GM13977 (cell line): Measurements from ENCODE around the gene NTNG2.

ENCODE experiments used
- DNase-seq: peaks from one replicate; pipeline ENCODE4 v3.0.0; 2012; ENCODE audit warnings: low spot score
- CTCF ChIP-seq: IDR thresholded peaks from 2 replicates; pipeline ENCODE4 v1.5.1; 2012; ENCODE audit warnings: mild to moderate bottlenecking, control low read depth; ENCODE audit not compliant: insufficient read depth; ENCODE audit errors: extremely low read depth, missing control alignments
- in situ Hi-C: fragments of 300-500 bp; cut with MboI; formaldehyde crosslinking; loops from one replicate; pipeline ENCODE4 v1.12.0; 2022; ENCODE audit warnings: low sequenced_read_pairs, low pct_unique_long_range_greater_than_20kb, mixed read lengths, inconsistent platforms; ENCODE audit not compliant: unreplicated experiment

The NTNG2 gene

GRCh38 chr9:132163457-132163875, 1.6 kb downstream of the NTNG2 start:
- in situ Hi-C loops, result no loop called here
- DNase-seq, result no peak
- TF ChIP-seq CTCF, result no peak

- in situ Hi-C loops, result no loop called here
- no peak for DNase-seq
- TF ChIP-seq CTCF, result no peak
Observed at GRCh38 chr9:132163876-132164603, 2.2 kb downstream of the NTNG2 start.

- no peak for TF ChIP-seq CTCF
- in situ Hi-C loops, result no loop called here
- DNase-seq, result no peak
Observed at GRCh38 chr9:132164604-132165362, 2.9 kb downstream of the NTNG2 start.

- no peak for DNase-seq
- in situ Hi-C loops, result no loop called here
Observed at GRCh38 chr9:132166599-132166998, 4.7 kb downstream of the NTNG2 start.

GRCh38 chr9:132167192-132167591, 5.3 kb downstream of the NTNG2 start:
- no peak for TF ChIP-seq CTCF
- in situ Hi-C loops, result no loop called here
- no peak for DNase-seq

More at GRCh38 chr9:132166599-132166998, 4.7 kb downstream of the NTNG2 start:
- peak; percentile 54 for TF ChIP-seq CTCF

- in situ Hi-C loops, result no loop called here
- no peak for TF ChIP-seq CTCF
- DNase-seq, result no peak
Observed at GRCh38 chr9:132168347-132168746, 6.5 kb downstream of the NTNG2 start.
